Suprapubic skin (tissue), 4 donors: ENCODE results near the gene SOX9.

Source experiments
- CTCF ChIP-seq, 2 donors: fragments of 200-600 bp in 1 of 2; fragments of 450-650 bp in 1 of 2; sonication (generic) in 1 of 2; IDR thresholded peaks; one replicate each; pipeline ENCODE4 v1.5.1; 2016 to 2019; ENCODE audit warnings: antibody characterized with exemption in 2 of 2, mild to moderate bottlenecking in 1 of 2, moderate library complexity in 1 of 2
- EP300 ChIP-seq: sonication (generic); formaldehyde crosslinking; IDR thresholded peaks from one replicate; pipeline ENCODE4 v1.6.1; 2017; ENCODE audit warnings: antibody characterized with exemption
- POLR2A ChIP-seq, 2 donors: fragments of 450-650 bp; IDR thresholded peaks; one replicate each; pipeline ENCODE4 v1.6.1; 2017; ENCODE audit warnings: antibody characterized with exemption in 2 of 2, mild to moderate bottlenecking in 2 of 2, moderate library complexity in 2 of 2
- POLR2AphosphoS5 ChIP-seq, 3 donors: sonication (generic); formaldehyde crosslinking; IDR thresholded peaks; one replicate each; pipeline ENCODE4 v1.6.1; 2017; ENCODE audit warnings: antibody characterized with exemption in 3 of 3

- TF ChIP-seq POLR2AphosphoS5 (IDR thresholded peaks at IDR 0.05) (peak in 1 of 3 donors; percentile 38), CTCF (IDR thresholded peaks at IDR 0.05) (no peak), EP300 (no peak), POLR2A (IDR thresholded peaks at IDR 0.05) (no peak)
Observed at GRCh38 chr17:72124438-72124775, 3.6 kb downstream of the SOX9 start.
